ENCODE results near the gene TMEM185B.
"Not testable (repeated sequence)": the region's sequence is repeated elsewhere in the genome, so short reads cannot be mapped to it uniquely, and the experiment has no call there.

TMEM185B gene

DNA sequence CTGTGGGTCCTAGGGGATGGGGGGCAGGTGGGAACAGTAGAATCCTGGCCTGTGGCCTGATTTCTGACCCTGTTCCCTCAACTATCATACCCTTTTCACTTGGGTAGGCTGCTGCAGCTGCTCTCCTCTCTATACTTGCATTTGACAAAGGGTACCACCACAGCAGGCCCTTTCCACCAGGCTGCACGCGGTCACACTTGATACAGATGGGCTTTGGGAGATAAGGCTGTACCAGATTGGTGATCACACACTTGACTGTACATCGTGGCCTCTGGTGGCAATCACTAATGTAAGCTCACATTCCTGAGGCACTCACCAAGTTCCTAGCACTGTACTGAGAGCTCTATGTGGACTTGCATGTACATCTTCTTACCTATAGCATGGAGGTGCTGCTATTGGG is 27.9 kb upstream of the TMEM185B start:
- no peak for DNase-seq

DNA sequence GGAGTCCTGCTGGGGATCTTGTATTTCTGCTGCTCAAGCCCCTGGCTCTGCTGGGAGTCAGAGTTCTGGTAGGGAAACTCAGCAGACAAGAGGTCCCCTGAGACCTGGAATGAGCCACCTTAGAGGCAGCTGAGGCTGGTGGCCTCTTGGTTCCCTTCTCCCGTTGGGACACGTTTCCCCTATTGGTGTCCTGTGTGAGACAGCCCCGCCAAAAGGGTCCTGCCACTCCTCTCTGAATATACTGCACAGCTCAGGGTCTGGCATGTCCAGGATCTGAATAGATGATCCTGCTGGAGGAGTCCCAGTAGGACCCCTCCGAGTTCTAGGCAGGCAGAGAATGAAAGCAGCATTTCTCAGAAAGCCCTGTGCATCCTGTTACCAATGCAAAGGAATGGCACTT is 27.4 kb upstream of the TMEM185B start:
- no peak for DNase-seq

DNA sequence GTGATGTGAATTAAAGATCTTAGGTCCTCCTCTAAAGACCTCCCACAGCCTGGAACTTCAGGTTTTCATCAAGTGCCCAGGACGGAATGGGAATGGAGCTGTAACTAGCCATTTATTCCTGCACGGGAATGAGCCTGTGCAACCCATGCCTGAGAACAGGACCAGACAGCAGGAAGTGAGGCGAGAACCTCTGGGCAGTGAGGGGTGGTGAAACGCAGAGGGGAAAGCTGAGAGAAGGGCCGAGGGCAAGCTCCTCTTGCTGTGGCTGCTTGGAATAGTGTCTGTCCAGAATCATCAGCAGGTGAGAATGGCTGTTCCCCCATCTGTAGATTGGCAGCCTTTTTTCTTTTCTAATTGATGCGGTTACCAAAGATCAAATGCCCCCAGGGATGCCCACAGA is 24.7 kb upstream of the TMEM185B start:
- DNase-seq: no peak

GRCh38 chr2:120246546-120247300 is 23.5 kb upstream of the TMEM185B start:
- no peak for DNase-seq

DNA sequence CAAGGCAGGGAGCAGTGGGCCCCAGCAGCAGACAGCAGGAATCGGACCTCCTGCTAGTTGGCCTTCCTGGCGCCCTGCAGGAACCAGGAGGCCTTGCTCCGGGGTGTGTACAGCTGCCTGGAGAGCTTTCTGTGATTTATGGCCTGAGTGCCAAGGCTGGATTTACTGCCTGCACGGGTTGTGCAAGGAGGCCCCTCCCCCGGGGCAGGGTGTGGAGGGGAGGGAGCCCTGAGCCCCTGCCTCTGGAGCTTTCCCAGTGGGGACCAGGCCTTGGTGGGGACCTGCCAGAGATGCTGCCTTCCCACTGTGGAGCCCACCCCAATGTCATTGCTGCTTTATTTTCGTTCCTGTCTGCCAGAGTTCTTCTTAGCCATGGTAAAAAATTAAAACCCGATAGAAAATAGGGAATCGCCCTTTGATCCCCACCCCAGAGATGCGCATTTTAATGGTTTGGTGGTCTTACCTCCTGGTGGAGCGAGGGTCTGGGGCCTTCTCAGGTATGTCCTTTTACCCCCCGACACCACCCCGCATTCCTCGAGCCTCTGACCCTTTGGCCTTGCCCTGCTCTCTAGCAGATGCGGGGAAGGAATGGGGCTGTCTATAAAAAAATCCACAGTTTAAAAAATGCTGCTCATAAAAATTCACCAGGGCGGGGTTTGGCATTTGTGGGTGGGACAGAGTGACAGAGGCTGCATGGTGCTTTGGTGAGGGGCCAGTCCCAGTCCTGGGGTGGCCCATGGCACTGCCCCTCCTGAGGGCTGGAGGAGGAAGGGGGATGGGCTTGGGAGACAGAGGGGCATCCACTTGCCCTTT is 22.5 kb upstream of the TMEM185B start:
- no peak for DNase-seq

GRCh38 chr2:120244656-120245519 is 21.7 kb upstream of the TMEM185B start:
- DNase-seq: no peak

DNA sequence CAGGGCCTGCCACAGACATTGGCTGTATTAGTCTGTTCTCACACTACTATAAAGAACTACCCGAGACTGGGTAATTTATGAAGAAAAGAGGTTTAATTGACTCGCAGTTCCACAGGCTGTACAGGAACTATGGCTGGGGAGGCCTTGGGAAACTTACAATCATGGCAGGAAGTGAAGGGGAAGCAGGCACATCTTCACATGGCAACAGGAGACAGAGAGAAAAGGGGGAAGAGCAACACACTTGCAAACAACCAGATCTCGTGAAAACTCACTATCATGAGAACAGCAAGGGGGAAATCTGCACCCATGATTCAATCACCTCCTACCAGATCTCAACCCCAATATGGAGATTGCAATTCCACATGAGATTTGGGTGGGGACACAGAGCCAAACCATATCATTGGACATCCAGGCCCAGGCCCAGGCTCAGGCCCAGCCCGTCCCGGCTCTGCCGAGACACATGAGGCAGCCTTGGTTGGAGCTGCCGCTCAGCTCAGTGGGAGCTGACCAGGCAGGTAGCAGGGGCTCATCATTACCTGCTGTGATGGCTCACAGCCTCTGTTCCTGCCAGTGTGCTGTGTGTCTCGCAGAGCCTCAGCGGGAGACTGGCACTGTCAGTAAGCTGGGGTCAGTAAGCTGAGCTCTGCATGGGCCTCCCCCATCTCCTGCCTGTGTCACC is 20.8 kb upstream of the TMEM185B start:
- DNase-seq: no peak

GRCh38 chr2:120243211-120243610 is 20.0 kb upstream of the TMEM185B start:
- no peak for DNase-seq

DNA sequence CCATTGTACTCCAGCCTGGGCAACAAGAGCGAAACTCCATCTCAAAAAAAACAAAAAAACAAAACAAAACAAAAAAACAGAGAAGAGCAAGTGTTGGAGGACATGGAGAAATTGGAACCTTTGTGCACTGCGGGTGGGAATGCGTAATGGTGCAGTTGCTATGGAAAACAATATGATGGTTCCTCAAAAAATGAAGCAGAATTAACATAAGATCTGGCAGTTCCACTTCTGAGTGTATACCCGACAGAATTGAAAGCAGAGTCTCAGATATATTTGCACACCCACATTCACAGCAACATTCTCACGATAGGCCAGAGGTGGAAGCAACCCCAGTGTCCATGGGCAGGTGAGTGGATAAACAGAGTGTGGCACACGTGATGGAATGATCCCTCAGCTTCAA is 18.5 kb upstream of the TMEM185B start:
- DNase-seq: no peak

- no peak for DNase-seq
Observed at GRCh38 chr2:120240901-120241429, 17.8 kb upstream of the TMEM185B start.

- no peak for DNase-seq
Observed at GRCh38 chr2:120239488-120240287, 16.5 kb upstream of the TMEM185B start.

- no peak for DNase-seq
Observed at GRCh38 chr2:120238728-120239487, 15.7 kb upstream of the TMEM185B start.

DNA sequence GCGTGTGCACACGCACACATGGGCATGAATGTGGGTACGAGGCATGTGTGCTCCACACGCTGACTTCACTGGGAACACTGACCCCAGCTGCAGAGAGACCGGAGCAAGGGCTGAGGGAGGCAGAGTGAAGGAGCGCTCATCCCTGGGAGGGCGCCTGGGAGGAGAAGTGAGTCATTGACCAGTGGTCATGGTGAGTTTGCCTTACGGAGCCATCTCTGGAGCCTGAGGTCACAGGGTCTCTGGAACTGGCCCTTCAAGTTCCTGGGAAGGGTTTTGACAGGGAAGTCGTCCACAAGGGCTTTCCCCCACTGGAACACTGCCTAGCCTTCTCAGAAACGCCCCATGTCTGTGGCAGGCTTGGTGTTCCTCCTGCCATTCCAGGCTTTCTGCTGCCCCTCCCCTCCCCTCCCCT is 14.3 kb upstream of the TMEM185B start:
- no peak for DNase-seq

GRCh38 chr2:120236791-120237190 is 13.6 kb upstream of the TMEM185B start:
- DNase-seq: no peak

GRCh38 chr2:120236316-120236715 is 13.1 kb upstream of the TMEM185B start:
- no peak for DNase-seq

GRCh38 chr2:120235681-120236080 is 12.5 kb upstream of the TMEM185B start:
- DNase-seq: no peak

DNA sequence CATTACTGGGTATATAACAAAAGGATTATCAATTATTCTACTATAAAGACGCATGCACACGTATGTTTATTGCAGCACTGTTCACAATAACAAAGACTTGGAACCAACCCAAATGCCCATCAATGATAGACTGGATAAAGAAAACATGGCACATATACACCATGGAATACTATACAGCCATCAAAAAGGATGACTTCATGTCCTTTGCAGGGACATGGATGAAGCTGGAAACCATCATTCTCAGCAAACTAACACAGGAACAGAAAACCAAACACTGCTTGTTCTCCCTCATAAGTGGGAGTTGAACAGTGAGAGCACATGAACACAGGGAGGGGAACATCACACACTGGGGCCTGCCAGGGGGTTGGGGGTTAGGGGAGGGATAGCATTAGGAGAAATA is 12.0 kb upstream of the TMEM185B start:
- not testable (repeated sequence) for DNase-seq

- no peak for DNase-seq
Observed at GRCh38 chr2:120233292-120233691, 10.1 kb upstream of the TMEM185B start.

DNA sequence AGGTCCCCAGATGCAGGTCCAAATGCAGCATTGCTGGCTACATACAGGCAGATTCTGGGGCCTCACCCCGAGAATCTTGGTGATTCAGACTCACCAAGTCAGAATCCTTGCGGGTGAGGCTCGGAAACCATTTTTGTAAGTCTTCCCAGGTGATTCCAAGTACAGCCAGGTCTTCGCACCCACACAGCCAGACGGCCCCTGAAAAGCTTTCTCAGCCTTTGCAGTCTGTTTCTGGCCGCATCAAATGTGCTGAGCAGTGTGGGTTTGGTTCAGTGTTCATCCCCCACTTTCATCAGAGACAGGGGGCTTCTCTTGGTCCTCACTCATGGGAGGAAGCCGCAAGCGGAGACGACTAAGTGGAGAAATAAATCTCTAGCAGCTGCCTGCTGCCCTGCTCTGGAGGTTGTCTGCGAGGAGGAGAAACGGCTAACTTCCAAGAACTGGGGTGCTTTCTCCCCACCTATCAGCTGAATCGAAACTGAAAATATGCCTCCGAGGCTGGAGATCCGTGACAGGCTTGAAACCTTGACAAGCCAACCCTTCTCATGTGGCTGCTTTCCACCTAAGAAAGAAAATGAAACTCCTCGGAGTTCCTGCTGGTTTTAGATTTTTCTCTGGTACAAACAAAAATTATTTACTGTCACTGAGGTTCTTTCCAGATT is 8.9 kb upstream of the TMEM185B start:
- DNase-seq: peak; percentile 83

DNA sequence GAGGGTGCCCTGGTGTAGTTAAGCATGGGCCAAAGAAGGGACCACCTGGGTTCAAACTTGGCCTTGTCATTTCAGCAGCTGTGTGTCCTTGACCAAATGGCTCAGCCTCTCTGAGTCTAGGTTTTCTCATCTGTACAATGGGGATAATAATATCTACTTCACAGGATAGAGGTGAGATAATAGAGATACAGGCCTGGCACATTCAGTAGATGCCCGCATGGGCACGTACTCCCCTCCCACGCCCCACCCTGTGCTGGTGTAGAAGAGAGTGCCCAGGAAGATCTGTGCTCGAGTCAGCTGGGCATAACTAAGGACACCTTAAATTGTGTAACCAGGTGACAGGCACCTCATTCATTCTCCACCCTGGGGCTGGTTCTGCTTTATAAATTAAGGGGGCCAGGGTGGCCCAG is 8.4 kb upstream of the TMEM185B start:
- no peak for DNase-seq
